ENCODE results near the gene FOXO3.

The FOXO3 gene

GRCh38 chr6:108714101-108714765 lies 153.5 kb downstream of the FOXO3 start:
- TF ChIP-seq CTCF (IDR thresholded peaks at IDR 0.05; ENCODE audit: low read depth, low read length): no peak
- Histone ChIP-seq H3K27me3 (ENCODE audit: insufficient read depth, low read depth, severe bottlenecking) (no peaks in the 10 kb centered on the region), H3K4me3 (ENCODE audit: low read depth, low read length) (no peak overlapping the region), H3K36me3 (no peaks in the 10 kb centered on the region), H3K9me3 (ENCODE audit: severe bottlenecking) (no peaks in the 10 kb centered on the region), H3K27ac (no peak overlapping the region)
- no peak for DNase-seq

GRCh38 chr6:108714766-108715414 lies 154.2 kb downstream of the FOXO3 start:
- no peaks in the 10 kb centered on the region for H3K27me3 ChIP-seq (ENCODE audit: insufficient read depth, low read depth, severe bottlenecking)
- no peaks in the 10 kb centered on the region for H3K36me3 ChIP-seq
- 0 out of 2 replicates have a peak, but pooled peaks have one; percentile 23 for TF ChIP-seq CTCF (IDR thresholded peaks at IDR 0.05; ENCODE audit: low read depth, low read length)
- H3K4me3 ChIP-seq (ENCODE audit: low read depth, low read length): no peak overlapping the region
- DNase-seq: no peak
- H3K9me3 ChIP-seq (ENCODE audit: severe bottlenecking): no peaks in the 10 kb centered on the region
- no peak overlapping the region for H3K27ac ChIP-seq

- H3K4me3 ChIP-seq (ENCODE audit: low read depth, low read length): no peak overlapping the region
- H3K36me3 ChIP-seq: no peaks in the 10 kb centered on the region
- H3K27ac ChIP-seq: no peak overlapping the region
- DNase-seq: no peak
- no peaks in the 10 kb centered on the region for H3K9me3 ChIP-seq (ENCODE audit: severe bottlenecking)
- no peaks in the 10 kb centered on the region for H3K27me3 ChIP-seq (ENCODE audit: insufficient read depth, low read depth, severe bottlenecking)
- no peak for TF ChIP-seq CTCF (IDR thresholded peaks at IDR 0.05; ENCODE audit: low read depth, low read length)
Observed at GRCh38 chr6:108715832-108716231, 155.1 kb downstream of the FOXO3 start.

GRCh38 chr6:108716801-108717791 lies 156.4 kb downstream of the FOXO3 start:
- TF ChIP-seq CTCF (IDR thresholded peaks at IDR 0.05; ENCODE audit: low read depth, low read length): no peak
- no peak for DNase-seq
- Histone ChIP-seq H3K27ac (no peak overlapping the region), H3K9me3 (ENCODE audit: severe bottlenecking) (no peaks in the 10 kb centered on the region), H3K4me3 (ENCODE audit: low read depth, low read length) (no peak overlapping the region), H3K27me3 (ENCODE audit: insufficient read depth, low read depth, severe bottlenecking) (no peaks in the 10 kb centered on the region), H3K36me3 (no peaks in the 10 kb centered on the region)

- no peak for TF ChIP-seq CTCF (IDR thresholded peaks at IDR 0.05; ENCODE audit: low read depth, low read length)
- H3K9me3 ChIP-seq (ENCODE audit: severe bottlenecking): no peaks in the 10 kb centered on the region
Observed at GRCh38 chr6:108719477-108719876, 158.8 kb downstream of the FOXO3 start.

More at GRCh38 chr6:108719477-108719876, 158.8 kb downstream of the FOXO3 start:
- Histone ChIP-seq H3K36me3 (no peaks in the 10 kb centered on the region), H3K27me3 (ENCODE audit: insufficient read depth, low read depth, severe bottlenecking) (no peaks in the 10 kb centered on the region), H3K4me3 (ENCODE audit: low read depth, low read length) (no peak overlapping the region), H3K27ac (no peak overlapping the region)
- no peak for DNase-seq
